Neural progenitor cell (in vitro differentiated cells): ENCODE measurements around the gene MAP2K2. TPM values are rescaled to one million over a fixed set of nuclear protein-coding genes. Genes with fewer than 3 reads are reported as not detected.
A peak's percentile ranks its signal among the peaks of the same experiment; 100 is the strongest.

Experiments
- DNase-seq: peaks from one replicate; pipeline ENCODE4 v3.0.0-alpha.2; 2016; ENCODE audit warnings: low spot score
- H2AFZ ChIP-seq: fragments of 200-600 bp; sonication (generic); replicated peaks from 2 replicates; pipeline ENCODE4 v1.6.1; 2016; ENCODE audit warnings: antibody characterized with exemption
- H3F3A ChIP-seq: fragments of 200-600 bp; sonication (generic); 2 replicates; pipeline ENCODE4 v1.6.1; 2016; ENCODE audit warnings: antibody characterized with exemption, low read depth
- H3K27ac ChIP-seq: fragments of 200-600 bp; sonication (generic); 2 replicates; pipeline ENCODE4 v1.5.1; 2016; ENCODE audit warnings: mild to moderate bottlenecking
- H3K27me3 ChIP-seq: fragments of 200-600 bp; sonication (generic); 2 replicates; pipeline ENCODE4 v1.6.1; 2016; ENCODE audit warnings: mild to moderate bottlenecking, moderate library complexity
- H3K36me3 ChIP-seq: fragments of 200-600 bp; sonication (generic); 2 replicates; pipeline ENCODE4 v1.5.1; 2016
- H3K4me1 ChIP-seq: fragments of 200-600 bp; sonication (generic); 2 replicates; pipeline ENCODE4 v1.6.1; 2016; ENCODE audit warnings: mixed run types
- H3K4me2 ChIP-seq: fragments of 200-600 bp; sonication (generic); 2 replicates; pipeline ENCODE4 v1.6.1; 2016
- H3K4me3 ChIP-seq: fragments of 200-600 bp; sonication (generic); 2 replicates; pipeline ENCODE4 v1.5.1; 2016
- H3K79me2 ChIP-seq: fragments of 200-600 bp; sonication (generic); 2 replicates; pipeline ENCODE4 v1.6.1; 2016; ENCODE audit warnings: low read depth
- H3K9ac ChIP-seq: fragments of 200-600 bp; sonication (generic); 2 replicates; pipeline ENCODE4 v1.6.1; 2016
- H3K9me3 ChIP-seq: fragments of 200-600 bp; sonication (generic); 2 replicates; pipeline ENCODE4 v1.5.1; 2016; ENCODE audit warnings: low read depth
- H4K20me1 ChIP-seq: fragments of 200-600 bp; sonication (generic); 2 replicates; pipeline ENCODE4 v1.6.1; 2016; ENCODE audit warnings: low read depth
- H3K27ac Mint-ChIP-seq: 3 replicates; pipeline ENCODE4 v1.8.0; 2021; ENCODE audit warnings: mixed read lengths
- H3K27me3 Mint-ChIP-seq: 2 replicates; pipeline ENCODE4 v1.8.0; 2022; ENCODE audit warnings: low read depth, mild to moderate bottlenecking, inconsistent platforms, moderate library complexity, mixed read lengths; ENCODE audit not compliant: insufficient read depth
- H3K36me3 Mint-ChIP-seq: 3 replicates; pipeline ENCODE4 v1.8.0; 2021; ENCODE audit warnings: mixed read lengths
- H3K4me1 Mint-ChIP-seq: 3 replicates; pipeline ENCODE4 v1.8.0; 2021; ENCODE audit warnings: mixed read lengths
- H3K4me3 Mint-ChIP-seq: 3 replicates; pipeline ENCODE4 v1.8.0; 2021; ENCODE audit warnings: mild to moderate bottlenecking, moderate library complexity, mixed read lengths
- H3K9me3 Mint-ChIP-seq: 3 replicates; pipeline ENCODE4 v1.8.0; 2020; ENCODE audit warnings: mixed read lengths
- CTCF ChIP-seq: fragments of 200-600 bp; sonication (generic); IDR thresholded peaks from 2 replicates; pipeline ENCODE4 v1.5.1; 2017; ENCODE audit warnings: antibody characterized with exemption, mild to moderate bottlenecking
- EZH2 ChIP-seq: fragments of 200-600 bp; sonication (generic); IDR thresholded peaks from 2 replicates; pipeline ENCODE4 v1.6.1; 2017; ENCODE audit warnings: antibody characterized with exemption, mild to moderate bottlenecking, moderate library complexity
- EZH2phosphoT487 ChIP-seq: fragments of 200-600 bp; sonication (generic); IDR thresholded peaks from 2 replicates; pipeline ENCODE4 v1.6.1; 2017; ENCODE audit warnings: antibody characterized with exemption
- total RNA-seq: library from RNA; depleted of rRNA; stranded (reverse); fragments of >200 nt; gene quantifications from 2 replicates; pipeline ENCODE4 v1.2.3, GENCODE V29; 2015; ENCODE audit warnings: low replicate concordance

The MAP2K2 gene
- total RNA-seq, 1 donor from 2014 or later, result 69.7 TPM

- Histone ChIP-seq H3K27me3 (no peaks in the 10 kb centered on the region), H3F3A (no peaks in the 10 kb centered on the region), H3K4me2 (no peak overlapping the region), H3K9ac (no peak overlapping the region), H3K4me1 (no peaks in the 10 kb centered on the region), H3K79me2 (peaks cover 48% of the 10 kb centered on the region), H2AFZ (no peak overlapping the region), H3K27ac (no peak overlapping the region), H3K4me3 (no peak overlapping the region), H3K36me3 (no peaks in the 10 kb centered on the region), H3K9me3 (no peaks in the 10 kb centered on the region), H4K20me1 (peaks cover 59% of the 10 kb centered on the region)
- no peaks in the 10 kb centered on the region for H3K9me3 Mint-ChIP-seq
- H3K27me3 Mint-ChIP-seq, result peaks cover 5% of the 10 kb centered on the region
- peaks cover 22% of the 10 kb centered on the region for H3K36me3 Mint-ChIP-seq
- no peak for DNase-seq
- H3K4me3 Mint-ChIP-seq, result no peak overlapping the region
- peaks cover 11% of the 10 kb centered on the region for H3K4me1 Mint-ChIP-seq
- H3K27ac Mint-ChIP-seq, result no peak overlapping the region
- TF ChIP-seq EZH2phosphoT487 (no peak), CTCF (no peak), EZH2 (no peak)
These were observed 69.3 kb downstream of the MAP2K2 start for GRCh38 chr19:4054441-4055208.

GRCh38 chr19:4053423-4054324 is 70.2 kb downstream of the MAP2K2 start:
- Histone ChIP-seq H3F3A (no peaks in the 10 kb centered on the region), H3K4me3 (no peak overlapping the region), H3K27ac (no peak overlapping the region), H2AFZ (no peak overlapping the region), H3K27me3 (no peaks in the 10 kb centered on the region), H3K9me3 (no peaks in the 10 kb centered on the region), H3K36me3 (no peaks in the 10 kb centered on the region), H3K79me2 (peaks cover 43% of the 10 kb centered on the region), H3K4me1 (no peaks in the 10 kb centered on the region), H3K9ac (no peak overlapping the region), H3K4me2 (no peak overlapping the region), H4K20me1 (peaks cover 54% of the 10 kb centered on the region)
- Mint-ChIP-seq H3K4me3 (peak overlapping the region; percentile 27), H3K27me3 (peaks cover 5% of the 10 kb centered on the region), H3K36me3 (peaks cover 22% of the 10 kb centered on the region), H3K27ac (no peak overlapping the region), H3K4me1 (peaks cover 11% of the 10 kb centered on the region), H3K9me3 (no peaks in the 10 kb centered on the region)
- TF ChIP-seq EZH2 (no peak), EZH2phosphoT487 (no peak), CTCF (no peak)
- DNase-seq, result no peak

DNA sequence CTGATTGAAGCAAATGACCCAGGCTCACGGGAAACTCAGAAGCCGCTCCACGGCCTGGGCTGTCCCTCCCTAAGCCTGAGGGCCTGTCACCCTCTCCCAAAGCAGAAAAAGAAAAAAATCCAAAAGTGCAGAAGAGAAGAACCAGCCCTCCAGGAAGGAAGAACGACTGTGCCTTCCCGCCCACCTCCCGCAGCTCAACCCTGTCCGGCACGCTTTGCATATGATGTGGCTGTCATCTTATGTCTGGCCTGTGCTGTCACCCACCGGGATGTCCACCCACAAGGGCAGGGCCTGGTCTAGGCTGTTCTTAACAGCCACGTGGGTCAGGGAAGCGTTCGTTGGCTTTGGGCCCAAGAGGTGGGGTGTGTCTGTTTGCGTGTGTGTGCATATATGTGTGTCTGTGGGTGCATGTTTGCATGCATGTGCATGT is 70.9 kb downstream of the MAP2K2 start:
- no peaks in the 10 kb centered on the region for H3K27me3 ChIP-seq
- TF ChIP-seq EZH2phosphoT487 (no peak), EZH2 (no peak), CTCF (no peak)
- no peak overlapping the region for H3K4me2 ChIP-seq
- H3F3A ChIP-seq, result no peaks in the 10 kb centered on the region
- H3K9me3 Mint-ChIP-seq, result no peaks in the 10 kb centered on the region
- no peaks in the 10 kb centered on the region for H3K4me1 ChIP-seq
- peaks cover 48% of the 10 kb centered on the region for H4K20me1 ChIP-seq
- H3K27ac ChIP-seq, result no peak overlapping the region
- H3K4me3 ChIP-seq, result no peak overlapping the region
- H3K36me3 ChIP-seq, result no peaks in the 10 kb centered on the region
- H3K9ac ChIP-seq, result no peak overlapping the region
- H3K9me3 ChIP-seq, result no peaks in the 10 kb centered on the region
- H3K27me3 Mint-ChIP-seq, result peaks cover 5% of the 10 kb centered on the region
- peaks cover 11% of the 10 kb centered on the region for H3K4me1 Mint-ChIP-seq
- H3K4me3 Mint-ChIP-seq, result peak overlapping the region; percentile 62
- peaks cover 22% of the 10 kb centered on the region for H3K36me3 Mint-ChIP-seq
- peaks cover 39% of the 10 kb centered on the region for H3K79me2 ChIP-seq
- no peak overlapping the region for H2AFZ ChIP-seq
- H3K27ac Mint-ChIP-seq, result no peak overlapping the region
- DNase-seq, result no peak
